Trophoblast cell (in vitro differentiated cells and primary cell): ENCODE results near the gene C10orf53.

Experiments used
- DNase-seq, 2 donors: peaks; one replicate each; pipeline ENCODE4 v3.0.0-alpha.2; 2016
- H2AFZ ChIP-seq: 2 replicates; pipeline ENCODE4 v1.6.1; 2013; ENCODE audit warnings: low read length, moderate library complexity, mild to moderate bottlenecking; ENCODE audit not compliant: insufficient read depth, poor library complexity
- H2AK5ac ChIP-seq: 2 replicates; pipeline ENCODE4 v1.6.1; 2013; ENCODE audit warnings: mild to moderate bottlenecking, low read length
- H2BK120ac ChIP-seq: 2 replicates; pipeline ENCODE4 v1.6.1; 2013; ENCODE audit warnings: low read length, mild to moderate bottlenecking, moderate library complexity; ENCODE audit not compliant: insufficient read depth, poor library complexity
- H2BK12ac ChIP-seq: 2 replicates; pipeline ENCODE4 v1.6.1; 2013; ENCODE audit warnings: mild to moderate bottlenecking, low read length, moderate library complexity
- H2BK5ac ChIP-seq: 2 replicates; pipeline ENCODE4 v1.6.1; 2013; ENCODE audit warnings: low read length, low read depth, moderate library complexity, mild to moderate bottlenecking; ENCODE audit not compliant: poor library complexity
- H3K14ac ChIP-seq: 2 replicates; pipeline ENCODE4 v1.6.1; 2013; ENCODE audit warnings: mild to moderate bottlenecking, low read length
- H3K18ac ChIP-seq: 2 replicates; pipeline ENCODE4 v1.6.1; 2013; ENCODE audit warnings: mild to moderate bottlenecking, low read length
- H3K23ac ChIP-seq: 2 replicates; pipeline ENCODE4 v1.6.1; 2013; ENCODE audit warnings: low read length
- H3K27ac ChIP-seq: 2 replicates; pipeline ENCODE4 v1.5.1; 2013; ENCODE audit warnings: low read depth, mild to moderate bottlenecking, inconsistent platforms, low read length, moderate library complexity
- H3K27me3 ChIP-seq: 2 replicates; pipeline ENCODE4 v1.6.1; 2013; ENCODE audit warnings: inconsistent platforms, mild to moderate bottlenecking, low read length, moderate library complexity; ENCODE audit not compliant: insufficient read depth
- H3K36me3 ChIP-seq, 2 experiments: 1 replicate in 1 of 2; 2 replicates in 1 of 2; pipeline ENCODE4 v1.6.1; 2013; ENCODE audit warnings: low read length in 2 of 2, mild to moderate bottlenecking in 2 of 2, moderate library complexity in 1 of 2; ENCODE audit not compliant: insufficient read depth in 2 of 2, control insufficient read depth in 1 of 2
- H3K4ac ChIP-seq: 2 replicates; pipeline ENCODE4 v1.6.1; 2013; ENCODE audit warnings: low read depth, mild to moderate bottlenecking, low read length, moderate library complexity
- H3K4me1 ChIP-seq, 2 experiments: 1 replicate in 1 of 2; 2 replicates in 1 of 2; pipeline ENCODE4 v1.6.1; 2013; ENCODE audit warnings: low read length in 2 of 2, mild to moderate bottlenecking in 2 of 2, moderate library complexity in 1 of 2; ENCODE audit not compliant: insufficient read depth in 2 of 2, control insufficient read depth in 1 of 2
- H3K4me2 ChIP-seq: 2 replicates; pipeline ENCODE4 v1.6.1; 2013; ENCODE audit warnings: inconsistent platforms, mild to moderate bottlenecking, low read length, moderate library complexity
- H3K4me3 ChIP-seq: 2 replicates; pipeline ENCODE4 v1.5.1; 2013; ENCODE audit warnings: mild to moderate bottlenecking, low read depth, low read length, inconsistent platforms
- H3K79me1 ChIP-seq: one replicate; pipeline ENCODE4 v1.6.1; 2013; ENCODE audit warnings: low read length
- H3K79me2 ChIP-seq: 2 replicates; pipeline ENCODE4 v1.6.1; 2013; ENCODE audit warnings: low read length, mild to moderate bottlenecking; ENCODE audit not compliant: control insufficient read depth, insufficient read depth, poor library complexity
- H3K9ac ChIP-seq: 2 replicates; pipeline ENCODE4 v1.6.1; 2013; ENCODE audit warnings: mild to moderate bottlenecking, low read length
- H3K9me3 ChIP-seq: 2 replicates; pipeline ENCODE4 v1.6.1; 2013; ENCODE audit warnings: low read depth, mild to moderate bottlenecking, control low read depth, inconsistent platforms, low read length; ENCODE audit not compliant: insufficient read depth
- H4K12ac ChIP-seq: 2 replicates; pipeline ENCODE4 v1.6.1; 2013; ENCODE audit warnings: low read depth, mild to moderate bottlenecking, low read length, moderate library complexity
- H4K8ac ChIP-seq: 2 replicates; pipeline ENCODE4 v1.6.1; 2013; ENCODE audit warnings: low read depth, mild to moderate bottlenecking, low read length, moderate library complexity
- H4K91ac ChIP-seq: one replicate; pipeline ENCODE4 v1.6.1; 2013; ENCODE audit warnings: low read depth, mild to moderate bottlenecking, low read length, moderate library complexity
- WGBS: extraction: QIAGEN DNeasy Blood & Tissue Kit; methylation state at CpG from one replicate; pipeline ENCODE4 v1.1.7; 2013; ENCODE audit warnings: missing lambda C conversion rate; ENCODE audit not compliant: insufficient read length, insufficient coverage; ENCODE audit errors: extremely low coverage; 5-methylcytosine and 5-hydroxymethylcytosine counted together

Gene C10orf53

DNA sequence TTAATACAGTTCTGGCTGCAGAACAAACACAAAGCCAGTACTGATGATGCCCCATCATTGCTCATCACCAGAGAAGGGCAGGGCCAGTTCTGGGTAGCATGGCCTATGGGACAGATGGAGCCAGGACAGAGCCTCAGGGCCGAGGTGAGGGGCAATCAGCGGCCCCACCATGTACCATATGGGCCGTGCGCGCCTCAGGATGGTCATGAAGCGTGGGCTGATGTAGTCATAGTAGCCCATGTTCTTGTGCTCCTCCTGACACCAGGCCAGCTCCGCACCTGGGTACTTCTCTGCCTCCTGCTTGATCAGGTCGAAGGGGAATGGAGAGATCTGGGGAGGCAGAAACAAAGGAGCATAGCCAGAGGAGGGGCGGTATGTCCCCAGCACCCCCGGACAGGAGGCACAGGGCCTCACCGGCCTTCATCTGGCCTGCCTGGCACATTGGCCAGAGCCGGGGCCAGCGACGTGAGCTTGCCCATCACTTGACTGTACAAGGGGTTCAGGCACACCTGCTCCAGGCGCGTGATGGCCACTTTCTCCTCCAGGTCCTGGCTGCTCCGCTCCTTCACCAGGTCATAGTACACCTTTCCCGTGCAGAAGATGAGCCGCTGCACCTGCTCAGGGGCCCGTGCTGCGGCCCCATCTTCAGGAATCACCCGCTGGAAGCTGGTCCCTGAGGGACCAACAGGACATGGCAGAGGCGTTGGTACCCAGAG, 56.6 kb downstream of the C10orf53 start:
- no peak overlapping the region for H3K14ac ChIP-seq
- H3K27me3 ChIP-seq = no peaks in the 10 kb centered on the region
- H3K4me2 ChIP-seq = no peak overlapping the region
- H4K8ac ChIP-seq = no peak overlapping the region
- no peak overlapping the region for H2BK5ac ChIP-seq
- no peak overlapping the region for H3K9ac ChIP-seq
- H3K4me3 ChIP-seq = no peak overlapping the region
- no peak overlapping the region for H4K12ac ChIP-seq
- H2AK5ac ChIP-seq = no peak overlapping the region
- peaks cover 17 to 25% of the 10 kb centered on the region in 2 experiments for H3K36me3 ChIP-seq
- no peak overlapping the region for H3K18ac ChIP-seq
- H3K4me1 ChIP-seq = peaks cover 2 to 8% of the 10 kb centered on the region in 2 experiments
- H2BK12ac ChIP-seq = no peak overlapping the region
- H4K91ac ChIP-seq = no peak overlapping the region
- no peaks in the 10 kb centered on the region for H3K9me3 ChIP-seq
- H3K4ac ChIP-seq = no peak overlapping the region
- H2AFZ ChIP-seq = no peak overlapping the region
- no CpG with 5 or more reads among the region's 23 CpGs for WGBS
- H3K79me2 ChIP-seq = no peaks in the 10 kb centered on the region
- H2BK120ac ChIP-seq = no peak overlapping the region
- no peak overlapping the region for H3K27ac ChIP-seq
- DNase-seq = no peak
- no peaks in the 10 kb centered on the region for H3K79me1 ChIP-seq
- H3K23ac ChIP-seq = no peak overlapping the region

DNA sequence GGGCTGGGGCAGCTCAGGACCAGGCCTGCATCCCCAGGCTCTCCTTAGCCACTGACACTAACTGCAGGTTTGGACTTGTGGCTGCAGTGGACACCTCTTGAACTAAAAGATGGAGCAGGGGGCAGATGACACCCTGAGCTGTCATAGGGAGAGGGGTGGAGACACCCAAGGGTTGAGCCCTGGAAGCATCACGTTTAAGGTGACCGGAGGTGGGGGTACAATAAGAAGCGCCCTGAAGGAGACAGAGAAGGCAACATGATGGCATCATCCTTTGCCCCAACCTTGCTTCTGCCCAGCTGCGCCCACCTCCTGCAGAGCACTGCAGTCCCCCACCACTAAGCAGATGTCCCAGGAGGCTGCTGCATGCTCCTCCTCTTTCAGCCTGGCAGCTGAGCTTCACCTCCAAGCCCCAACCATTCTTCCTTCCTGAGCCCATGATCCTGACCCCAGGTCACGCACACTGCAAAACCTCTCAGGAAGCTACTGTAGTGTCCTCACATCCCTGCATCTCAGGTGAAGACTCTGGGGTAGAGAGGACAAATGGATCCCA, 57.2 kb downstream of the C10orf53 start:
- no peaks in the 10 kb centered on the region for H3K9me3 ChIP-seq
- no peak overlapping the region for H3K9ac ChIP-seq
- WGBS = no CpG with 5 or more reads among the region's 5 CpGs

DNA sequence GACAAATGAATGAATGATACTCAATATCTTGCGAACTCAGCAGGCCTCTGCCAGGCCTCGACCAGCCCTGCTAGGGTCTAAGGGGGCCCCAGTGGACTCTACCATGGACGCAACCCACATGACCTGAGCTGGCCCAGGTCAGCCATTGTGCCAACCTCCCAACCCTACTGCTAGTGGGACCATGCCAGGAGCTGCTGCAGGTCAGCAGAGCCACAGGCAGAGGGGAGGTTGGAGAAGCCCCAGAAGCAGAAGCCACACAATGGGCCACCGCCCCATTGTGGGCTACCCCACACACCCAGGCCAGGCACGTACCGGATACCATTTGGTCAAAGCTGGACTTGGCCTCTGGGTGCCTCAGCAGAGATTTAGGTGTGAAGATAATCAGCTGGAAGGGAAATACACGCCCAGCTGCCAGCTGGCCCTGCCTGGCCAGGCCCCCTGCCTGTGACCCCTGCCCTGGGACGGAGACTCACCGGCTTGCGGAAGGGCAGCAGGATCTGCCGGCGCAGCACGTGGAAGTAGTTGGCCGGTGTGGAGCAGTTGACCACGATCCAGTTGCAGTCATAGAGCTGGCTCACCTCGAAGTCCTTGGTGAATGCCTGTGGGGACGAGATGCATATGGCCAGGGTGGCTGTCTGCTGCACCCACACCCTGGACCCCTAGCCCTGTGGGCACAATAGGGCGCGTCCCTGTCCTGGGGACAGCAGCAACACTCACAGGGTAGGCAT, 58.2 kb downstream of the C10orf53 start:
- no CpG with 5 or more reads among the region's 19 CpGs for WGBS

More for the DNA sequence above, 57.2 kb downstream of the C10orf53 start:
- peaks cover 2 to 8% of the 10 kb centered on the region in 2 experiments for H3K4me1 ChIP-seq
- H4K91ac ChIP-seq = no peak overlapping the region
- H3K79me2 ChIP-seq = no peaks in the 10 kb centered on the region
- H3K36me3 ChIP-seq = peaks cover 17 to 25% of the 10 kb centered on the region in 2 experiments
- H2BK5ac ChIP-seq = no peak overlapping the region
- H2BK12ac ChIP-seq = no peak overlapping the region
- no peak overlapping the region for H2AFZ ChIP-seq
- no peaks in the 10 kb centered on the region for H3K27me3 ChIP-seq
- H3K4ac ChIP-seq = no peak overlapping the region
- H3K18ac ChIP-seq = no peak overlapping the region
- no peak overlapping the region for H2AK5ac ChIP-seq
- no peak overlapping the region for H2BK120ac ChIP-seq
- no peak overlapping the region for H4K8ac ChIP-seq
- no peak overlapping the region for H3K4me3 ChIP-seq
- no peaks in the 10 kb centered on the region for H3K79me1 ChIP-seq
- no peak overlapping the region for H3K23ac ChIP-seq
- H3K14ac ChIP-seq = no peak overlapping the region
- H3K4me2 ChIP-seq = no peak overlapping the region
- no peak overlapping the region for H4K12ac ChIP-seq
- no peak overlapping the region for H3K27ac ChIP-seq
- no peak for DNase-seq

DNA sequence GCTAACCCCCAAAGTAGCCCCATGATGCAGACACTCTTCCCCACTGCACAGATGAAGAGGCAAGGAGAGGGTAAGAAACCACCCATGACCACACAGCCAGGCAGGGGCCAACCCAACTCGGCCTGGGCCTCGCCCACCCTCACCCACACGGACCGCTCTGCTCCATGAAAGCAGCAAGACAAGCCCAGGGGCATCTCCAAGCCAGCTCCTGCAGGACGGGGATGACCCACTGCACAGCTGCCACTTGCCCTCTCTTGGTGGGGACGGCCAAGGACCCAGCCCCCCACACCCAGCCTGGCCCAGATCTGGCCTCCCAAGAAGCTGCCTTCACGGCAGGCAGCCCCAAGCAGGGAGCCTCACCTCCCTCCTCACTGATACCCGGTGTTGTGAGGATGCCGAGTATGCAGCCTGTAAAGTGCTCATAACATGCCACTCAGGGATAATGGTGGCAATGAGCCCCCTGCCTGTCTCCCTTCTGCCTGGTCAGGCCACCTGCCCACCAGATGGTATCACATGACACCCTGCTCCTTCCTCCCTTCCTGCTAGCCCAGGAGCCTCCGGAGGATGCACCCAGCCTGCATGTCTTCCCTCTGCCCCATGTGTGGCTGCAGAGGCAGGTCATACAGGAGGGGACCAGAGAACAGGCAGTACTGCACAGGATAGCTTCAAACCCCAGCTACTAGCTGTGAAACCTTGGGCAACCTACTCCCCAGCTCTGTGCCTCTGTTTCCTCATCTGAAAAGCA, 59.3 kb downstream of the C10orf53 start:
- Histone ChIP-seq H3K27ac (no peak overlapping the region), H3K4ac (no peak overlapping the region), H2BK5ac (no peak overlapping the region), H4K91ac (no peak overlapping the region), H3K4me1 (peaks cover 0 to 4% of the 10 kb centered on the region in 2 experiments), H2BK12ac (no peak overlapping the region), H2AK5ac (no peak overlapping the region), H3K4me3 (no peak overlapping the region), H2BK120ac (no peak overlapping the region), H3K14ac (no peak overlapping the region), H3K4me2 (no peak overlapping the region), H3K79me2 (no peaks in the 10 kb centered on the region), H3K36me3 (peaks cover 17 to 32% of the 10 kb centered on the region in 2 experiments), H3K9me3 (peaks cover 6% of the 10 kb centered on the region), H3K18ac (no peak overlapping the region), H4K8ac (no peak overlapping the region), H3K79me1 (no peaks in the 10 kb centered on the region), H4K12ac (no peak overlapping the region), H3K9ac (no peak overlapping the region), H3K23ac (no peak overlapping the region), H3K27me3 (no peaks in the 10 kb centered on the region), H2AFZ (no peak overlapping the region)
- WGBS = no CpG with 5 or more reads among the region's 10 CpGs
- no peak for DNase-seq

More for the DNA sequence above, 58.2 kb downstream of the C10orf53 start:
- H3K9me3 ChIP-seq = peaks cover 6% of the 10 kb centered on the region
- H2AFZ ChIP-seq = no peak overlapping the region
- no peak overlapping the region for H3K4me3 ChIP-seq
- no peak overlapping the region for H4K91ac ChIP-seq
- no peaks in the 10 kb centered on the region for H3K79me2 ChIP-seq
- peaks cover 2 to 8% of the 10 kb centered on the region in 2 experiments for H3K4me1 ChIP-seq
- no peak overlapping the region for H3K4me2 ChIP-seq
- H3K27me3 ChIP-seq = no peaks in the 10 kb centered on the region
- no peak overlapping the region for H2BK120ac ChIP-seq
- no peak overlapping the region for H4K8ac ChIP-seq
- no peak overlapping the region for H2BK5ac ChIP-seq
- DNase-seq = no peak
- no peak overlapping the region for H2BK12ac ChIP-seq
- H3K23ac ChIP-seq = no peak overlapping the region
- no peaks in the 10 kb centered on the region for H3K79me1 ChIP-seq
- H3K27ac ChIP-seq = no peak overlapping the region
- H3K36me3 ChIP-seq = peaks cover 17 to 25% of the 10 kb centered on the region in 2 experiments
- H3K9ac ChIP-seq = no peak overlapping the region
- H3K18ac ChIP-seq = no peak overlapping the region
- no peak overlapping the region for H3K14ac ChIP-seq
- no peak overlapping the region for H4K12ac ChIP-seq
- H2AK5ac ChIP-seq = no peak overlapping the region
- H3K4ac ChIP-seq = no peak overlapping the region
